NCI-H69 (cell line): Measurements from ENCODE around the gene RALGAPB.

Experiments used
- DNase-seq: peaks from one replicate; lab custom pipeline; 2025; lab: John Stamatoyannopoulos, UW

RALGAPB gene

DNA sequence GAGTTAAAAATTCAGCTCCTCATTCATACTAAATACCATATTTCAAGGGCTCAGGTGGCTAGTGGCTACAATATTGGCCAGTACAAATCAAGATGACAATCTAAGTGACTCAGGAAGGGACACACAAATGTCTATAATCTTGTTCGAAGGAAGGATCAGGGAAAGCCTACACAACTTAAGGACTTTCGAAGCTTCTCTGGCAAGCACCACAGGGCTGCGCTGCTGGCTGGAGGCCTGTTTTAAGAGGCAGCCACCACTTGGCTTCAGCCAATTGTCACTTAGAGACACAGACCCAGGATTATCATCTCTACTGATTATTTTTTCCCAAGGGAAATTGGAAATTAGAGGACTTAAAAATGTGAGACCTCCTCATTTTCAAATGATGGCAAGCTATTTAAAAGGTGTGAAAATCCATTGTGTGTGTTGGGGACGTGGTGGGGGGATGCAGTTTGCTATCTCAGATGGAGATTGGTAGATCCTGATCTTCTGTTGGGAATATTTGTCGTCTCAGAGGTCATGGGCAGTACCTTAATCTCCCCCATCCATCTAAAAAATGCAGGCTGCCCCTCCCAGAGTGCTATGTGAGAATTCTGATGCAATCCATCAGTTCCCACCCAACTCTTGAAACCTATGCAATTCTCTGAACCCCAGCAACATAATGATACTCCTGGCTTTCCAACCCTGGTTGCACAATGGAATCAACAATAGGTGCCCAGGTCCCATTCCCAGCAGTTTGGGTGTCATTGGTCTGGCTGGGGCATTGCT lies 140.3 kb downstream of the RALGAPB start:
- DNase-seq, result no peak

DNA sequence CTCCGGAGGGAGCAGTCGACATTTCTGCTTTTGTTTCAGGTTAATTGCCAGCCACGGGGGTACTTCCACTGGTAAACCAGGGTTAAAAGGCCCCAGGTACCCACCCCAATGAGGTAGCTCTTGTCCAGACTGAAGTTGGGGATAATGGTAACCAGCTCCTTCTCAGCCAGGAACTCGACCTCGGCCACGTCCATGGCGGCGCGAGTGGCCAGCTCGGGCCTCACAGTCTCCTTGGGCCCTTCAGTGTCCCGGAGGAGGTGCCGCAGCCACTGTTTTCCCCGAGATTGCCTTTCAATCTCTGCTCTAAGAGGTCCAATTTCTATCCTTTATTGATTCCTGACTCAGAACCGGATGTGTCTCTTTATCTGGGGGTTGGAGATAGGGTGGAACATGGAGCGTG lies 142.6 kb downstream of the RALGAPB start:
- DNase-seq, result no peak

DNA sequence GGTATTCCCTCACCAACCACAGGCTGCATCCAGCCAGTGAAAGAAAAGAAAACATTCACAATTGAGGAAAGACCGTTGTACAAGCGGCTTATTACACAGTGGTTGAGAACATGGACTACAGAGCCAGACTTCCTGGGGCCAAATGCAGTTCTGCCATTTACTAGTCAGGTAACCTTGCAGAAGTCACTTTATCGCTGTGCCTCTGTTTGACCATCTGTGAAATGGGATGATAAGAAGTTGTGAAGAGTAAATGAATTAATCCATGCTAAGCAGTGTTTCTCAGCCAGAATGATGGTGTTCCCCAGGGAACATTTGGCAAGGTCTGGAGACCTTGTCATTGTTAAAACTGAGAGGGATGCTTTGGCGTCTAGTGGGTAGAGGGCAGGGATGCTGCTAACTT lies 143.8 kb downstream of the RALGAPB start:
- DNase-seq, result no peak

DNA sequence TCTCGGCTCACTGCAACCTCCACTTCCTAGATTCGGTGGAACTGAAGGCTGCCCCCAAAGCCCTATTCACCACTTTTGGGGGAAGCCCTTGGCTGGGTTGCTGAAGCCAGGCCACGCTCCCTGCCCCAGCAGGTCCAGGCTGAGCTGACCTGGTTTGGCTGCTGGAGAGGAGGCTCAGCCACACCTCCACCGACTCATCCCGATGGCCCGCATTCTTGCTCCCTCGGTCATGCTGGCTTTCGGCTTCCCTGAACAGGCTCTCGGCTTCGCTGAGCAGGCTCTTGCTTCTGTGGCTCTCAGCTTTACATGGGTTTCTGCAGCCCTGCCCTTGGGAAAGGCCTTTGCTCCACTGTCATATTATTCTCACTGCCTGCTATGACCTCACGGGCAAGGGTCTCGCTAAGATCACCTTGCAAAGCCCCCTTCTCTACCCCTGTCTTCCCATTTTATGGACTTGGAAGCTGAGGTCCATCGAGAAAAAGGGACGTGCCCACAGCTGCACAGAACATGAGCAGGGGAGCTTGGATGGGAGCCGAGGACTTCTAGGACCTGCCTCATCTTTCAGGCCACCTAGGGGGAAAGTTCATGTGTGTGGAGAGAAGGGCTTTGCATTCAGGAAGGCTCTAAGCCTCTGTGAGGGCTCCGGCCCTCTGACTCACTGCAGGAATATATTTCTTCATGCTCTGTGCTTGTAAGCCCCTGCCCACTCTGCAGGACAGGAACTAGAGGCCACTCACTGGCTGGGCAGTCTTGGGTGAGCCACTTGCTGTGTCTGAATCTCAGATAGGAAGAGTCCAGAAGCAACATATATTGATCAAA lies 144.6 kb downstream of the RALGAPB start:
- no peak for DNase-seq

DNA sequence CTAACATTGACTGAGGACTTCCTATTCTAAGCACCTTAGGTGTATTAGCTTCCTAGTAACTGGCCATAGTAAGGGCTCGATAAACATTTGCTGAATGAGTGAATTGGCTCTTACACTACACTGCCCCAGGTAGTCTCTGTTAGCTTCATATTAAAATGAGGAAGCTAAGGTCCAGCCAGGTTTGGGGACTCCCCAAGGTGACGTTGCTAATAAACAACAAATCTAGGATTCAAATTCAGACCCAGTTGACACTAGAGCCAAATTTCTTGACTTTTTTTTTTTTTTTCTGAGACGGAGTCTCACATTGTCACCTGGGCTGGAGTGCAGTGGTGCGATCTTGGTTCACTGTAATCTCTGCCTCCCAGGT lies 145.2 kb downstream of the RALGAPB start:
- DNase-seq, result no peak

DNA sequence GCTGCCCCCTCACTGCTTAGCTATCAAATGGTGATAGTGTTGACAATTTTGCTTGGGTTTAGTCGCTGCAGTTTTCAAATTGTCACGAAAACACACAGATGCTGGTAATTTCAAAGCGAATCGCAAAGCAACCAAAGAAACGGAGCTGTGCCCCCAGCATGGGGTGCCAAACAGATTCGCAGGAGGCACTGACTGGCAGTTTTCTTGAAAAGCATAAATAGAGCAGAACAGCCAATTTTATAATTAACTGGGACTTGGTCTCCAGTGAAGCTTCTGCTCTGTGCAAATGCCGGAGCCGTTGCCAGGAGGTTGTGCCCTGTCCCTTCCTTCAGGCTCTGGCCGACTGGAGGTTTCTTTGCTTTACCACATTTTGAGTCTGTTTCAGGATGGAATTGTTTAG lies 147.8 kb downstream of the RALGAPB start:
- DNase-seq, result peak; percentile 67

DNA sequence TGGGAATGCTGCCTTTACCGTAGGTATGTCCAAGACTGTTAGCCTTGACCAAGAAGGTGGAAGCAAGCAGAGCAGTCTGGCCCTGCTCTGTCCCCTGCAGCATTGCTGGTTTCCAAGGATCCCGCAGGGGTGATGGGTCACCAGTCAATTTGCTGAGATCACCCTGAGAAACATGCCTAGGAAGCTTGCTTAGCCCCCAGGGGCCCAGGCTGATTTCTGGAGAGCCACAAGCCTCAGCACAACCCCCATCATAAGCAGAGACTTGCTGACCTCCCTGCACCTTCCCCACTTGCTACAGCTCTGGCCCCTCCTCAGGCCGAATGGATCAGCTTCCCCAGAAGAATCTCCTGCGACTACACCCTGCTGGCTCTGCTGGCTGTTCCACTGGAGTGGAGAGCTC lies 150.4 kb downstream of the RALGAPB start:
- DNase-seq, result no peak

DNA sequence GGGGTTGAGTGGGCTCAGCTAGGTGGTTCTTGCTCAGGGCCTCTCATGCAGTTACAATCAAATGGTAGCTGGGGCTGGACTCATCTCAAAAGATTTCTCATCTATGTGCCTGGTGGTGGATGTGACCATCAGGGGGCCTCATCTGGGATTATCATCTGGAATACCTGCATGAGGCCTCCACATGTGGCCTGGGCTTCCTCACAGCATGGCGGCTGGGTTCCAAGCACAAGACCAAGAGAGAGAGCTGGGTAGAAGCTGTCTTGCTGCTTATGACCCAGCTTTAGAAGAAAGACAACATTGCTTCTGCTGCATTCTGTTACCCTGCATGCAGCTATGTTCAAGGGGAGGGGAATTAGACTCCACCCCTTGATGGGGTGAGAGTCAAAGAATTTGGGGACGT lies 151.4 kb downstream of the RALGAPB start:
- no peak for DNase-seq

DNA sequence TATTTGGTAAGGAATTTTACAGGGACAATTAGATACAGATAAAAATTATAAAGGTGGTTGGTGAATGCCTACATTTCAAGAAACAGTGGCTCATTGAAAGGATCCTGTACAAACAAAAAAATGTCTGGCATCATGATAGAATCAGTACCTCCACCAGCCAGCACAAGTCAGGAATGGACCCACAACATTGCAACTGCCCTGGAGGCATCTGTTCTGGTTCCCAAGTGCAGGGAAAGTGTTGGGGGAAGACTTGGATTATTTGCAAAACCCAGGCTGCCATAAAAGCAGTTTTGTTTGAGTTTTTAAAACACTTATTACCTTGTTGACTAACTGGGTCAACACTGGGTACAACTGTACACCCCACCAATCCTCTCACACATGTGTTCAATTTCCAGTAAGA lies 153.3 kb downstream of the RALGAPB start:
- DNase-seq, result no peak

DNA sequence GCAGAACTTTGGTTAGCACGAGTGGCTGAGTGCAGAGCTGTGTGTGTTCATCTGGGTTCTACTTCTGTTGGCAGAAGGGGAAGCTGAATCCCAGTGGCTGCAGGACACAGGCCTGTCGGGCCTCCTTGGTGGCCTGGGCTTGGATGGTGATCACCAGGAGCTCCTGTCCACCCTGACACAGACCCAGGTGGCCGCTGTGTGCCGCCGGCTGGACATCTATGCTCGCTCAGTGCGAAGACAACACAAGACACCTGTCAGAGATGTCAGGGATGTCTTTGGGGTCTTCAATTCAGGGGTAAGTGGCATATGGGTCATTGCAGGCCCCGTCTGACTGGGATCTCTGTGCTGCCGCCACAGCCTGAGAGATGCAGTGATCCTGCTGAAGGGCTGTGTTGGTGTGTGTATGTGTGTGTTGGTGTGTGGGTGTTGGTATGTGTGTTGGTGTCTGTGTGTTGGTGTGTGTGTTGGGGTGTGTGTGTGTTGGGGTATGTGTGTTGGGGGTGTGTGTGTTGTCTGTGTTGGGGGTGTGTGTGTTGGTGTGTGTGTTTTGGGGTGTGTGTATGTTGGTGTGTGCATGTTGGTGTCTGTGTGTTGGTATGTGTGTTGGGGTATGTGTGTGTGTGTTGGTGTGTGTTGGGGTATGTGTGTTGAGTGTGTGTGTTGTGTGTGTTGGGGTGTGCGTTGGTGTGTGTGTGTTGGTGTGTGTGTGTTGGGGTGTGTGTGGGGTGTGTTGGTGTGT lies 154.4 kb downstream of the RALGAPB start:
- DNase-seq, result no peak
